KMS-11 (cell line): Measurements from ENCODE around the gene B4GALNT1.

Experiments
- H2AFZ ChIP-seq: fragments of 200-600 bp; sonication (generic); 2 replicates; pipeline ENCODE4 v1.6.1; 2016; ENCODE audit warnings: antibody characterized with exemption, mixed run types, low read depth
- H3K27ac ChIP-seq: fragments of 200-600 bp; sonication (generic); 2 replicates; pipeline ENCODE4 v1.6.1; 2016; ENCODE audit warnings: mild to moderate bottlenecking, mixed run types
- H3K27me3 ChIP-seq: fragments of 200-600 bp; sonication (generic); 2 replicates; pipeline ENCODE4 v1.6.1; 2017; ENCODE audit warnings: mild to moderate bottlenecking, low read depth, mixed run types, moderate library complexity; ENCODE audit not compliant: insufficient read depth
- H3K36me3 ChIP-seq: fragments of 200-600 bp; sonication (generic); 2 replicates; pipeline ENCODE4 v1.6.1; 2017; ENCODE audit warnings: mild to moderate bottlenecking, mixed run types; ENCODE audit not compliant: insufficient read depth
- H3K4me1 ChIP-seq: fragments of 200-600 bp; sonication (generic); 2 replicates; pipeline ENCODE4 v1.6.1; 2016; ENCODE audit warnings: mild to moderate bottlenecking, low read depth, mixed run types; ENCODE audit not compliant: poor library complexity, severe bottlenecking
- H3K4me2 ChIP-seq: fragments of 200-600 bp; sonication (generic); 2 replicates; pipeline ENCODE4 v1.7.0; 2016; ENCODE audit warnings: mild to moderate bottlenecking, mixed run types
- H3K4me3 ChIP-seq: fragments of 200-600 bp; sonication (generic); IDR thresholded peaks from 2 replicates; pipeline ENCODE4 v1.6.1; 2017; ENCODE audit warnings: low read depth, low read length, mixed read lengths; ENCODE audit not compliant: insufficient read depth
- H3K79me2 ChIP-seq: fragments of 200-600 bp; sonication (generic); 2 replicates; pipeline ENCODE4 v1.6.1; 2016; ENCODE audit warnings: low read depth, mixed run types; ENCODE audit not compliant: insufficient read depth
- H3K9ac ChIP-seq: fragments of 200-600 bp; sonication (generic); 2 replicates; pipeline ENCODE4 v1.6.1; 2016; ENCODE audit warnings: mild to moderate bottlenecking, mixed run types
- H4K20me1 ChIP-seq: fragments of 200-600 bp; sonication (generic); 2 replicates; pipeline ENCODE4 v1.6.1; 2016; ENCODE audit warnings: mild to moderate bottlenecking, mixed run types; ENCODE audit not compliant: insufficient read depth
- TF ChIP-seq, protein P1 (sequence below): fragments of 200-600 bp; sonication (generic); conservative IDR thresholded peaks from 2 replicates; pipeline ENCODE4 v1.6.1; 2017; ENCODE audit warnings: low read depth, mild to moderate bottlenecking, antibody characterized with exemption, low read length, moderate library complexity, mixed read lengths

B4GALNT1 gene

DNA sequence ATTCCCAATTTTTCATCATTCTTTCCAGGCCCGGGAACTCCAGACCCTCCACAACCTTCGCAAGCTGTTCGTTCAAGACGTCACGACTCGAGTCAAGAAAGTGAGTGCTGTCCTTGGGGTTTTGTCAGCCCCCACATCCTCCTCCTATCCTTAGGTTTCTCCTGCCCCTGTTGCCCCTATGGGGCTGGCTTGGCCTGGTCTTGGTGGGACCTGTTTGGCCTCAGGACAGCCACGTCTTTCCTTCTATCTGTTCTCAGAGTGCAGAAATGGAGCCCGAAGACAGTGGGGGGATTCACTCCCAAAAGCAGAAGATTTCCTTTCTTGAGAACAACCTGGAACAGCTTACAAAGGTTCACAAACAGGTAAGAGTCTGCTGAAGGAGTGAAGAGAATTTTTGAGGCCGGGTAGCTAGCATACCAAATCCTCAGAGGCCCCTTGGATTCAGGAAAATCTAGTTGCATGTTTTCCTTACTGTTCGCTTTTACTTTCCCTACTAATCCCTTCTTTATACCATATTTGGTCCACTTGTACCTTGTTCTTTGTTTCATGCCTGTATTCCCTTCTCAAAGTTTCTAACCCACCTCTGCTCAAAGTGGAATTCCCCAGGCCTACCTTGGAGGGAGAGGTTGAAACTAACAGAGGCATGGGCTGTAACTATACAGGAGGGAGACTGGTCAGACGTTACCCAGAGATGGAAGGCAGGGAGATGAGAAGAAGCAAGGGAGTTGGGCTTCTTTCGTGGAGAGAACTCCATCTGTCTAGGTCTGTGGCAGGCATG lies 54.8 kb downstream of the B4GALNT1 start:
- H3K27me3 ChIP-seq: no peaks in the 10 kb centered on the region
- TF ChIP-seq, protein P1, sequence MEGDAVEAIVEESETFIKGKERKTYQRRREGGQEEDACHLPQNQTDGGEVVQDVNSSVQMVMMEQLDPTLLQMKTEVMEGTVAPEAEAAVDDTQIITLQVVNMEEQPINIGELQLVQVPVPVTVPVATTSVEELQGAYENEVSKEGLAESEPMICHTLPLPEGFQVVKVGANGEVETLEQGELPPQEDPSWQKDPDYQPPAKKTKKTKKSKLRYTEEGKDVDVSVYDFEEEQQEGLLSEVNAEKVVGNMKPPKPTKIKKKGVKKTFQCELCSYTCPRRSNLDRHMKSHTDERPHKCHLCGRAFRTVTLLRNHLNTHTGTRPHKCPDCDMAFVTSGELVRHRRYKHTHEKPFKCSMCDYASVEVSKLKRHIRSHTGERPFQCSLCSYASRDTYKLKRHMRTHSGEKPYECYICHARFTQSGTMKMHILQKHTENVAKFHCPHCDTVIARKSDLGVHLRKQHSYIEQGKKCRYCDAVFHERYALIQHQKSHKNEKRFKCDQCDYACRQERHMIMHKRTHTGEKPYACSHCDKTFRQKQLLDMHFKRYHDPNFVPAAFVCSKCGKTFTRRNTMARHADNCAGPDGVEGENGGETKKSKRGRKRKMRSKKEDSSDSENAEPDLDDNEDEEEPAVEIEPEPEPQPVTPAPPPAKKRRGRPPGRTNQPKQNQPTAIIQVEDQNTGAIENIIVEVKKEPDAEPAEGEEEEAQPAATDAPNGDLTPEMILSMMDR: no peak
- H3K4me1 ChIP-seq: peaks cover 1% of the 10 kb centered on the region
- no peaks in the 10 kb centered on the region for H3K79me2 ChIP-seq
- H3K36me3 ChIP-seq: no peaks in the 10 kb centered on the region
- H3K9ac ChIP-seq: no peak overlapping the region
- no peak overlapping the region for H2AFZ ChIP-seq
- no peak overlapping the region for H3K4me3 ChIP-seq
- no peaks in the 10 kb centered on the region for H4K20me1 ChIP-seq
- H3K27ac ChIP-seq: no peak overlapping the region
- H3K4me2 ChIP-seq: no peak overlapping the region

DNA sequence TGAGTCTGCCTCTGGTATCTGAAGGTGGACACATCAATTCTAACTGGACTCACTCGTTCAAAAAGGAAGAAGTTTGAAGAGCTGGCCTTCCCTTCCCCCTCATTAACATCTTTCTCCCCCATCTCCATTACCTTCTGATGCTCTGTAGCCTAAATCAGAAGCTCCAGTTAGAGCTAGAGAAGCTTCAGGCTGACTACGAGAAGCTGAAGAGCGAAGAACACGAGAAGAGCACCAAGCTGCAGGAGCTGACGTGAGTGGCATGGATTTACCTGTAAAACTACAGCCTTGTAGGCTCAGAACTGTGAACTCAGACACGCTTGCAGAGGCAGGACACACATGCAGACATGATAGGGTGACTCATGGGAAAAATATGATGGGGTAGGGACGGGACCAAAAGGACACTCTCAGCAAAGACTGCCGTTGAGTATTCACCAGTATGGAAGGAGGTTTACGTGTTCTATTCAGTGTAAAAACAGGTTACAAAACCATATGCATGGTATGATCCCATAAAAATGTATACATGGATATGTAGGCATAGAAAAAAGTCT lies 56.3 kb downstream of the B4GALNT1 start:
- no peaks in the 10 kb centered on the region for H4K20me1 ChIP-seq
- H3K36me3 ChIP-seq: no peaks in the 10 kb centered on the region
- H3K4me3 ChIP-seq: no peak overlapping the region
- TF ChIP-seq, protein P1: no peak
- H3K27me3 ChIP-seq: no peaks in the 10 kb centered on the region
- H3K4me1 ChIP-seq: no peaks in the 10 kb centered on the region
- H3K9ac ChIP-seq: no peak overlapping the region
- no peaks in the 10 kb centered on the region for H3K79me2 ChIP-seq
- no peak overlapping the region for H3K27ac ChIP-seq
- H3K4me2 ChIP-seq: no peak overlapping the region
- no peak overlapping the region for H2AFZ ChIP-seq
